Stimulated activated naive CD8-positive, alpha-beta T cell treated with anti-CD3 and anti-CD28 coated beads, Interleukin-15, Interleukin-2, amounts not matched to agents 100 U/mL and 50 U/mL, for 24 hours (primary cell): ENCODE measurements around the gene MTHFS.

ENCODE experiments used
- ATAC-seq: fragments of 150-1000 bp; cut with Tn5 transposase; one replicate; pipeline ENCODE4 v1.10.0; 2021
- DNase-seq: peaks from one replicate; pipeline ENCODE4 v3.0.0; 2021

The MTHFS gene

GRCh38 chr15:79875213-79875612 lies 21.6 kb downstream of the MTHFS start:
- DNase-seq, result no peak
- ATAC-seq, result no peak

GRCh38 chr15:79874242-79874641 lies 22.6 kb downstream of the MTHFS start:
- DNase-seq, result no peak
- no peak for ATAC-seq

- peak; percentile 10 for DNase-seq
- peak; percentile 57 for ATAC-seq
Measured at GRCh38 chr15:79872358-79873017, 24.3 kb downstream of the MTHFS start.

- DNase-seq (no peak), ATAC-seq (no peak)
Measured at GRCh38 chr15:79868554-79868953, 28.3 kb downstream of the MTHFS start.

- no peak for DNase-seq
- ATAC-seq, result no peak
Measured at GRCh38 chr15:79863886-79864285, 32.9 kb downstream of the MTHFS start.

GRCh38 chr15:79862191-79862590 lies 34.6 kb downstream of the MTHFS start:
- DNase-seq (no peak), ATAC-seq (no peak)

GRCh38 chr15:79860661-79861060 lies 36.2 kb downstream of the MTHFS start:
- ATAC-seq, result no peak

GRCh38 chr15:79858469-79858868 lies 38.3 kb downstream of the MTHFS start:
- no peak for DNase-seq

More at GRCh38 chr15:79860661-79861060, 36.2 kb downstream of the MTHFS start:
- DNase-seq, result no peak

GRCh38 chr15:79853492-79854328 lies 43.1 kb downstream of the MTHFS start:
- ATAC-seq (peak; percentile 99), DNase-seq (peak; percentile 68)

More at GRCh38 chr15:79858469-79858868, 38.3 kb downstream of the MTHFS start:
- no peak for ATAC-seq

GRCh38 chr15:79849789-79850188 lies 47.0 kb downstream of the MTHFS start:
- ATAC-seq (no peak), DNase-seq (peak; percentile 19)

GRCh38 chr15:79846539-79846938 lies 50.3 kb downstream of the MTHFS start:
- DNase-seq, result no peak
- ATAC-seq, result no peak

GRCh38 chr15:79844221-79844620 lies 52.6 kb downstream of the MTHFS start:
- ATAC-seq, result no peak
- no peak for DNase-seq

- ATAC-seq (no peak), DNase-seq (no peak)
Measured at GRCh38 chr15:79837846-79838245, 59.0 kb downstream of the MTHFS start.

- ATAC-seq (no peak), DNase-seq (no peak)
Measured at GRCh38 chr15:79834495-79834894, 62.3 kb downstream of the MTHFS start.

- ATAC-seq (no peak), DNase-seq (no peak)
Measured at GRCh38 chr15:79832367-79833120, 64.3 kb downstream of the MTHFS start.

- ATAC-seq (no peak), DNase-seq (no peak)
Measured at GRCh38 chr15:79831604-79832003, 65.2 kb downstream of the MTHFS start.

- no peak for DNase-seq
- ATAC-seq, result no peak
Measured at GRCh38 chr15:79829950-79830349, 66.9 kb downstream of the MTHFS start.

- no peak for DNase-seq
Measured at GRCh38 chr15:79828447-79828846, 68.4 kb downstream of the MTHFS start.

GRCh38 chr15:79826800-79827199 lies 70.0 kb downstream of the MTHFS start:
- no peak for ATAC-seq
- no peak for DNase-seq

More at GRCh38 chr15:79828447-79828846, 68.4 kb downstream of the MTHFS start:
- ATAC-seq, result no peak

- no peak for DNase-seq
Measured at GRCh38 chr15:79824136-79824701, 72.6 kb downstream of the MTHFS start.

GRCh38 chr15:79820820-79821219 lies 76.0 kb downstream of the MTHFS start:
- no peak for DNase-seq
- no peak for ATAC-seq

More at GRCh38 chr15:79824136-79824701, 72.6 kb downstream of the MTHFS start:
- no peak for ATAC-seq

GRCh38 chr15:79820176-79820575 lies 76.6 kb downstream of the MTHFS start:
- ATAC-seq (no peak), DNase-seq (no peak)
